Loucy (cell line): ENCODE results near the gene XKR7.

Source experiments
- H2AFZ ChIP-seq: fragments of 200-600 bp; sonication (generic); 2 replicates; pipeline ENCODE4 v1.6.0; 2016; ENCODE audit warnings: antibody characterized with exemption, mild to moderate bottlenecking, low read length, moderate library complexity
- H3F3A ChIP-seq: fragments of 200-600 bp; 2 replicates; pipeline ENCODE4 v1.6.0; 2016; ENCODE audit warnings: antibody characterized with exemption, low read depth, mild to moderate bottlenecking
- H3K27me3 ChIP-seq: fragments of 200-600 bp; sonication (generic); 2 replicates; pipeline ENCODE4 v1.6.1; 2014; ENCODE audit warnings: low read length, mild to moderate bottlenecking; ENCODE audit not compliant: insufficient read depth, poor library complexity, severe bottlenecking
- H3K36me3 ChIP-seq: fragments of 200-600 bp; sonication (generic); 2 replicates; pipeline ENCODE4 v1.6.1; 2016; ENCODE audit warnings: low read length; ENCODE audit not compliant: insufficient read depth
- H3K4me1 ChIP-seq: fragments of 200-600 bp; sonication (generic); 2 replicates; pipeline ENCODE4 v1.5.1; 2014; ENCODE audit warnings: low read length, mild to moderate bottlenecking; ENCODE audit not compliant: insufficient read depth, poor library complexity, severe bottlenecking
- H3K4me2 ChIP-seq: fragments of 200-600 bp; sonication (generic); 2 replicates; pipeline ENCODE4 v1.6.0; 2014; ENCODE audit warnings: antibody characterized with exemption, low read length, low read depth, mild to moderate bottlenecking; ENCODE audit not compliant: poor library complexity, severe bottlenecking
- H3K4me3 ChIP-seq: fragments of 200-600 bp; sonication (generic); 2 replicates; pipeline ENCODE4 v1.5.1; 2014; ENCODE audit warnings: low read length, mild to moderate bottlenecking, mixed read lengths; ENCODE audit not compliant: poor library complexity, severe bottlenecking
- H3K79me2 ChIP-seq: fragments of 200-600 bp; sonication (generic); 2 replicates; pipeline ENCODE4 v1.6.1; 2014; ENCODE audit warnings: low read length; ENCODE audit not compliant: insufficient read depth
- H3K9ac ChIP-seq: fragments of 200-600 bp; sonication (generic); 2 replicates; pipeline ENCODE4 v1.6.0; 2014; ENCODE audit warnings: mild to moderate bottlenecking, low read depth, low read length, moderate library complexity; ENCODE audit not compliant: poor library complexity, severe bottlenecking
- H3K9me2 ChIP-seq: fragments of 200-600 bp; sonication (generic); replicated peaks from 2 replicates; pipeline ENCODE4 v1.6.1; 2016; ENCODE audit warnings: low read depth, low read length, mixed read lengths
- H3K9me3 ChIP-seq: fragments of 200-600 bp; sonication (generic); 2 replicates; pipeline ENCODE4 v1.6.1; 2014; ENCODE audit warnings: mild to moderate bottlenecking, antibody characterized with exemption, low read length, low read depth; ENCODE audit not compliant: insufficient read depth
- H4K20me1 ChIP-seq: fragments of 200-600 bp; sonication (generic); 2 replicates; pipeline ENCODE4 v1.6.0; 2014; ENCODE audit warnings: antibody characterized with exemption, low read length, mild to moderate bottlenecking; ENCODE audit not compliant: insufficient read depth, poor library complexity, severe bottlenecking
- EZH2phosphoT487 ChIP-seq: fragments of 200-600 bp; IDR thresholded peaks from 2 replicates; pipeline ENCODE4 v1.6.1; 2018; ENCODE audit warnings: antibody characterized with exemption, mild to moderate bottlenecking, moderate library complexity, borderline replicate concordance
- TF ChIP-seq, protein P1 (sequence below): fragments of 200-600 bp; sonication (generic); conservative IDR thresholded peaks from 2 replicates; pipeline ENCODE4 v1.5.1; 2014; ENCODE audit warnings: mild to moderate bottlenecking, antibody characterized with exemption, low read length

The XKR7 gene

DNA sequence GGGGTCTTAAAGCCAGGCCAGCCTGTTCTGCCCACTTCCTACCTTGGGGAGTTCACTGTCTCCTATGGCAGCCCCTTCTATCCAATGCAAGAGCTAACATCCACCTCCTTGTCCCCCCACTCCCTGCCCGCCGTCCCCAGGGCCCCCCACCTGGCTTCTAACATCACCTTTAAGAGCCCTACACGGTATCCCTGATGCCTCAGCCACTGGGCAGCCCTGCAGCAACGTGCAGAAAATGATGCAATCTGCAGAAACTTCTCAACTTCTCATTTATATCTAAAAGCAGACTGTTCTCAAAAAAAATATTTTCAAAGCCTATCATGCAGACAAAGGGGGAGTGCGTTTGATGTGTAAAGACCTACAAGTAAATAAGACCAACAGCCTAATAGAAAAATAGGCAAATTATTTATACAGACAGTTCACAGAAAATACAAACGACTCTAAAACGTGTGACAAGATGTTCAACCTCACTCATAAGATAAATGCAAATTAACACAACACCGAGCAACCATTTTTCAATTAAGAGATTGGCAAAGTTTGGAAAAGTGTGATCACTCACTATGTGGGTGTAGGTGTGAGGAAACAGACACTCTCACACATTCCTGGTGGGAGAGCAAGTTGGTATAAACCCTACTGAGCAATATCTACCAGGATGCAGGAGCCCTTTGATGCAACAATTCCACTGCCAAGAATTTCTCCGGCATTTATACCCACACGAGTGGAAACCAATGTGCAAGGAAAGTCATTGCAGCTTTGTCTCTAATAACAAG lies 69.0 kb downstream of the XKR7 start:
- Histone ChIP-seq H3K9ac (no peak overlapping the region), H2AFZ (no peak overlapping the region), H3K9me2 (no peaks in the 10 kb centered on the region), H3K4me2 (no peak overlapping the region), H3K36me3 (no peaks in the 10 kb centered on the region), H3K4me3 (no peak overlapping the region), H3F3A (no peaks in the 10 kb centered on the region), H3K27me3 (no peaks in the 10 kb centered on the region), H4K20me1 (no peaks in the 10 kb centered on the region), H3K4me1 (no peaks in the 10 kb centered on the region), H3K9me3 (no peaks in the 10 kb centered on the region), H3K79me2 (no peaks in the 10 kb centered on the region)
- no peak for TF ChIP-seq EZH2phosphoT487
- TF ChIP-seq, protein P1, sequence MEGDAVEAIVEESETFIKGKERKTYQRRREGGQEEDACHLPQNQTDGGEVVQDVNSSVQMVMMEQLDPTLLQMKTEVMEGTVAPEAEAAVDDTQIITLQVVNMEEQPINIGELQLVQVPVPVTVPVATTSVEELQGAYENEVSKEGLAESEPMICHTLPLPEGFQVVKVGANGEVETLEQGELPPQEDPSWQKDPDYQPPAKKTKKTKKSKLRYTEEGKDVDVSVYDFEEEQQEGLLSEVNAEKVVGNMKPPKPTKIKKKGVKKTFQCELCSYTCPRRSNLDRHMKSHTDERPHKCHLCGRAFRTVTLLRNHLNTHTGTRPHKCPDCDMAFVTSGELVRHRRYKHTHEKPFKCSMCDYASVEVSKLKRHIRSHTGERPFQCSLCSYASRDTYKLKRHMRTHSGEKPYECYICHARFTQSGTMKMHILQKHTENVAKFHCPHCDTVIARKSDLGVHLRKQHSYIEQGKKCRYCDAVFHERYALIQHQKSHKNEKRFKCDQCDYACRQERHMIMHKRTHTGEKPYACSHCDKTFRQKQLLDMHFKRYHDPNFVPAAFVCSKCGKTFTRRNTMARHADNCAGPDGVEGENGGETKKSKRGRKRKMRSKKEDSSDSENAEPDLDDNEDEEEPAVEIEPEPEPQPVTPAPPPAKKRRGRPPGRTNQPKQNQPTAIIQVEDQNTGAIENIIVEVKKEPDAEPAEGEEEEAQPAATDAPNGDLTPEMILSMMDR, result no peak

DNA sequence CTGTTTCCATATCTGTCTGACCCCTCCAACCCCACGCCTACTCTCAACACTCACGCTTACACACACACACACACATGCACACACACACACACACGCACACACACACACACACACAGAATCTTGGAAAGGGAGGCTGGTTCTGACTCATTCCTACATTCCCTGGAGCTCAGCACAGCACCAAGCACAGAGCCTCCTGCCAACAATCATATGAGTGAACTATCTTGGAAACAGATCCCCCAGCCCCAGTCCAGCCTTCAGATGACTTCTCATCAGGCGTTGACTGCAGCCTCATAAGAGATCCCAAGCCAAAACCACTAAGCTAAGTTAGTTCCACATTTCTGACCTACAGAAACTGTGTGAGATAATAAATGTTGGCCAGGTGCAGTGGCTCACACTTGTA lies 70.0 kb downstream of the XKR7 start:
- Histone ChIP-seq H4K20me1 (no peaks in the 10 kb centered on the region), H3K4me3 (no peak overlapping the region), H3K4me2 (no peak overlapping the region), H3K4me1 (no peaks in the 10 kb centered on the region), H3K9ac (no peak overlapping the region), H3K27me3 (no peaks in the 10 kb centered on the region), H2AFZ (no peak overlapping the region), H3K36me3 (no peaks in the 10 kb centered on the region), H3K9me3 (no peaks in the 10 kb centered on the region), H3K79me2 (no peaks in the 10 kb centered on the region), H3F3A (no peaks in the 10 kb centered on the region), H3K9me2 (no peaks in the 10 kb centered on the region)
- TF ChIP-seq EZH2phosphoT487, result no peak
- TF ChIP-seq, protein P1, result no peak

DNA sequence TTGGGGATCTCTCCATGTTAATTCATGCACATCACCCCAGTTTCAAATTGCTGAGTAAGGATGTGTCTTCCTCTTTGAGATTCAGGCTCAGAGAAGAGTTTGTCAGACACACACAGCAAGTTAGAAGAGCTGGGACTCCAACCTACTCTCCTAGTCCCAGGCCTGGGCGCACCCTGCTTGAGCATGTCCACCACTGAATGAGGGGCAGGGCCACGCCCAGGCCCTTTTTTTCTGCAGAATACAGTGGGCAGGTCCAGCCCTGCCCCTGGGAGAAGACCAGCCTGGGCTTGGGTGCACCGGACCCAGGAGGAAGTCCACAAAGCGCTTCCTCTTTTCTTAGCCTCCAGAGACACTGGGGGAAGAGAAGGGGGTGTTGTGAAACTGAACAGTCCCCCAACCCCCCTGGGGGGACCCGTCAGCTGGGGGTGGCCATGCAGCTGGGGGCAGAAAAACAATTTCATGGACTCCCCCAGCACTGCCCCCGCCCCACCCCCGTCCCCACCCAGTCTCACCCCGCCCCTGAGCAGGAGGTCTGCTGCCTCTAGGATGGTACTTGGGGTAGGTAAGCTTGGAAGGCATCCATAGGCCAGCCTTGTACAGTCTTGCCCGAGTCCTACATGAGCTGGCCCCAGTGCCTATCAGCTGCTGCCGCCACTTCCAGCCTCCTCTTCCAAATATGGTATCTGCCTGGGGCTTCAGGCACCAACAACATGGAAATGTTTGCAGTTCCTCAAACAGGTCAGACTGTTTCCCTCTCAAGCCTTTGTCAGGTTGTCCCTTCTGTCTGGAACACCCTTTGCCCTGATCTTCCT lies 72.4 kb downstream of the XKR7 start:
- H3K27me3 ChIP-seq, result no peaks in the 10 kb centered on the region
- no peaks in the 10 kb centered on the region for H3K9me2 ChIP-seq
- H2AFZ ChIP-seq, result no peak overlapping the region
- no peaks in the 10 kb centered on the region for H3K4me1 ChIP-seq
- no peaks in the 10 kb centered on the region for H3K79me2 ChIP-seq
- no peak overlapping the region for H3K4me3 ChIP-seq
- no peaks in the 10 kb centered on the region for H4K20me1 ChIP-seq
- no peak overlapping the region for H3K9ac ChIP-seq
- H3K4me2 ChIP-seq, result no peak overlapping the region
- no peaks in the 10 kb centered on the region for H3K9me3 ChIP-seq
- TF ChIP-seq, protein P1, result no peak
- no peak for TF ChIP-seq EZH2phosphoT487
- H3F3A ChIP-seq, result no peaks in the 10 kb centered on the region
- H3K36me3 ChIP-seq, result no peaks in the 10 kb centered on the region
